ENCODE data around the gene DNAL1. TPM values are rescaled to one million over a fixed set of nuclear protein-coding genes. Genes with fewer than 3 reads are reported as not detected.
A peak's percentile ranks its signal among the peaks of the same experiment; 100 is the strongest.

Gene DNAL1
- total and polyA plus RNA-seq, 2 of the 13 experiments (the other 11 are each of a cell fraction or from before 2014, with no cell fraction given): 1.4 to 13.3 TPM

DNA sequence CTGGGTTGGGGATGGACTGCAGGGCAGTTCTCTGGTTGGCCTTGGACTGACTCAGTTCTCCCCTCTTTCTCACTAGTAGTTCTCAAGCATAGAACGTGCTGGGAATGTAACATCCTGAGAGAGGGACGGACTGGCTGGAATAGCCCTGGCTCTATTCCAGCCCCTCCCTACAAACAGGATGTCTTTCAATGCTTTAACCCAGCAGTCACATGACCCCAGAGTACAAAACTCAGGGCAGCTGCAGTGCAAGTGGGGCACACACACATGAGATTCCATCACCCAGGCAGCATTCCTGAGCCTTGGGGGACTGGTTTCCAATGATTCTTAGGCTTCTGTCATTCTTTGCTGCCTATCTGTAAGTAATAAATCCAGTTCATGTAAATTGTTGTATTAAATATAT, 34.1 kb upstream of the DNAL1 start (continued):
- TF ChIP-seq, protein P1, sequence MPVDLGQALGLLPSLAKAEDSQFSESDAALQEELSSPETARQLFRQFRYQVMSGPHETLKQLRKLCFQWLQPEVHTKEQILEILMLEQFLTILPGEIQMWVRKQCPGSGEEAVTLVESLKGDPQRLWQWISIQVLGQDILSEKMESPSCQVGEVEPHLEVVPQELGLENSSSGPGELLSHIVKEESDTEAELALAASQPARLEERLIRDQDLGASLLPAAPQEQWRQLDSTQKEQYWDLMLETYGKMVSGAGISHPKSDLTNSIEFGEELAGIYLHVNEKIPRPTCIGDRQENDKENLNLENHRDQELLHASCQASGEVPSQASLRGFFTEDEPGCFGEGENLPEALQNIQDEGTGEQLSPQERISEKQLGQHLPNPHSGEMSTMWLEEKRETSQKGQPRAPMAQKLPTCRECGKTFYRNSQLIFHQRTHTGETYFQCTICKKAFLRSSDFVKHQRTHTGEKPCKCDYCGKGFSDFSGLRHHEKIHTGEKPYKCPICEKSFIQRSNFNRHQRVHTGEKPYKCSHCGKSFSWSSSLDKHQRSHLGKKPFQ (CRISPR knock-in tag; IDR thresholded peaks at IDR 0.05; ENCODE audit: insufficient replicate concordance): no peak
- TF ChIP-seq ZNF12 (CRISPR knock-in tag; IDR thresholded peaks at IDR 0.05) (no peak), MBNL3 (CRISPR knock-in tag; conservative IDR thresholded peaks at IDR 0.05) (no peak), NFATC3 (CRISPR knock-in tag; IDR thresholded peaks at IDR 0.05) (no peak)

DNA sequence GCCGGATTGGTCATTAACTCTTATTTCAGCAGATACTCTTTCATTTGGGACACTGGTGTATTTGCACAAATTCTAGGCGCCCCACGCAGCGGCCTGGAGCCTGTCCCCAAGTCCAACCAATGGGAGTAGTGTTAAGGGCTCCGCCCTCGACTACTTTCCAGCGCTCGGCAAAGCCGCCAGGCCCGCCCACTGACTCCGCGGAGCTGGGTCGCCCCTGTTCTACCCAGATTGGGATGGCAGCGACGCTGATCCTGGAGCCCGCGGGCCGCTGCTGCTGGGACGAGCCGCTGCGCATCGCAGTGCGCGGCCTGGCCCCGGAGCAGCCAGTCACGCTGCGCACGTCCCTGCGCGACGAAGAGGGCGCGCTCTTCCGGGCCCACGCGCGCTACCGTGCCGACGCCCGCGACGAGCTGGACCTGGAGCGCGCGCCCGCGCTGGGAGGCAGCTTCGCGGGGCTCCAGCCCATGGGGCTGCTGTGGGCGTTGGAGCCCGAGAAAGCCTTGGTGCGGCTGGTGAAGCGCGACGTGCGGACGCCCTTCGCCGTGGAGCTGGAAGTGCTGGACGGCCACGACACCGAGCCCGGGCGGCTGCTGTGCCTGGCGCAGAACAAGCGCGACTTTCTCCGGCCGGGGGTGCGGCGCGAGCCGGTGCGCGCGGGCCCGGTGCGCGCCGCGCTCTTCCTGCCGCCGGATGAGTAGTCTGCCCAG, 32.3 kb upstream of the DNAL1 start, which contains the start of gene ACOT6:
Gene ACOT6, plus strand, starts transcription at position 179 of the 707 bp plus-strand sequence. Its CDS starts 55 bp downstream, at position 234.
- peak within 1 kb of the TSS; percentile 74 for H3K4me2 ChIP-seq (ENCODE audit: low read depth, low read length)
- DNase-seq (ENCODE audit: low spot score) (peak; percentile 79), FAIRE-seq (peak; percentile 81), ATAC-seq (peak; percentile 90)
- peak within 1 kb of the TSS; percentile 70 for H3K27ac ChIP-seq (ENCODE audit: extremely low read length, insufficient read depth, low read length)
- no peaks in the 10 kb centered on the region for H3K79me2 ChIP-seq (ENCODE audit: insufficient read depth, low read length)
- H3K4me3 ChIP-seq (replicated peaks in 1 of 3; ENCODE audit: insufficient read depth in 1 of 3, low read depth in 2 of 3, low read length in 3 of 3): peak within 1 kb of the TSS; percentile 61 to 78 (median 67)
- H3K9ac ChIP-seq (ENCODE audit: insufficient read depth, low read depth, low read length): peak within 1 kb of the TSS; percentile 57
- CTCF ChIA-PET (ENCODE audit: low intra/inter-chr PET ratio, low total read pairs): no interaction called here
- H3K36me3 ChIP-seq (replicated peaks in 1 of 2; ENCODE audit: control insufficient read depth in 1 of 2, insufficient read depth in 2 of 2, low read length in 2 of 2): no peaks in the 10 kb centered on the region
- WGBS (ENCODE audit: low lambda C conversion rate): under 1% methylated on average over 23 of the region's 84 CpGs
- H3K9me3 ChIP-seq (ENCODE audit: low read length): no peaks in the 10 kb centered on the region
- H2AFZ ChIP-seq (ENCODE audit: low read length): no peak within 1 kb of the TSS
- no TSS peak for BruUV-seq (replicated peaks)
- no peaks in the 10 kb centered on the region for H4K20me1 ChIP-seq (ENCODE audit: insufficient read depth, low read length)
- H3K4me1 ChIP-seq (ENCODE audit: insufficient read depth, low read length): peaks cover 57% of the 10 kb centered on the region
- POLR2A ChIA-PET: interaction anchor here (0.6 to 3.1 kb wide), 7 partner anchors 10 to 239 kb away, joined by 3 to 28 read pairs (median 5); partner anchors contain the start of genes ACOT1, ACOT2, PTGR2 and RIOX1
- in situ Hi-C loops (cut with HindIII; ENCODE audit: extremely low pct_ligation_motif_present, low pct_unique_long_range_greater_than_20kb) (no loop called here), intact Hi-C loops (cut with micrococcal nuclease; ENCODE audit: unreplicated experiment) (no loop called here)
- H3K27me3 ChIP-seq (ENCODE audit: control insufficient read depth in 1 of 2, insufficient read depth in 2 of 2, low read length in 2 of 2): no peaks in the 10 kb centered on the region
- peak; percentile 18; the same call in 1 of the 2 replicates for TF ChIP-seq ZNF274 (CRISPR knock-in tag; IDR thresholded peaks at IDR 0.05)
- TF ChIP-seq, protein P2, sequence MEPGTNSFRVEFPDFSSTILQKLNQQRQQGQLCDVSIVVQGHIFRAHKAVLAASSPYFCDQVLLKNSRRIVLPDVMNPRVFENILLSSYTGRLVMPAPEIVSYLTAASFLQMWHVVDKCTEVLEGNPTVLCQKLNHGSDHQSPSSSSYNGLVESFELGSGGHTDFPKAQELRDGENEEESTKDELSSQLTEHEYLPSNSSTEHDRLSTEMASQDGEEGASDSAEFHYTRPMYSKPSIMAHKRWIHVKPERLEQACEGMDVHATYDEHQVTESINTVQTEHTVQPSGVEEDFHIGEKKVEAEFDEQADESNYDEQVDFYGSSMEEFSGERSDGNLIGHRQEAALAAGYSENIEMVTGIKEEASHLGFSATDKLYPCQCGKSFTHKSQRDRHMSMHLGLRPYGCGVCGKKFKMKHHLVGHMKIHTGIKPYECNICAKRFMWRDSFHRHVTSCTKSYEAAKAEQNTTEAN (CRISPR knock-in tag; conservative IDR thresholded peaks at IDR 0.05): 0 out of 2 replicates have a peak, but pooled peaks have one; percentile 18
- TF ChIP-seq SPEN (CRISPR knock-in tag; IDR thresholded peaks at IDR 0.05; ENCODE audit: low read depth): peak; percentile 53
- TF ChIP-seq, protein P3, sequence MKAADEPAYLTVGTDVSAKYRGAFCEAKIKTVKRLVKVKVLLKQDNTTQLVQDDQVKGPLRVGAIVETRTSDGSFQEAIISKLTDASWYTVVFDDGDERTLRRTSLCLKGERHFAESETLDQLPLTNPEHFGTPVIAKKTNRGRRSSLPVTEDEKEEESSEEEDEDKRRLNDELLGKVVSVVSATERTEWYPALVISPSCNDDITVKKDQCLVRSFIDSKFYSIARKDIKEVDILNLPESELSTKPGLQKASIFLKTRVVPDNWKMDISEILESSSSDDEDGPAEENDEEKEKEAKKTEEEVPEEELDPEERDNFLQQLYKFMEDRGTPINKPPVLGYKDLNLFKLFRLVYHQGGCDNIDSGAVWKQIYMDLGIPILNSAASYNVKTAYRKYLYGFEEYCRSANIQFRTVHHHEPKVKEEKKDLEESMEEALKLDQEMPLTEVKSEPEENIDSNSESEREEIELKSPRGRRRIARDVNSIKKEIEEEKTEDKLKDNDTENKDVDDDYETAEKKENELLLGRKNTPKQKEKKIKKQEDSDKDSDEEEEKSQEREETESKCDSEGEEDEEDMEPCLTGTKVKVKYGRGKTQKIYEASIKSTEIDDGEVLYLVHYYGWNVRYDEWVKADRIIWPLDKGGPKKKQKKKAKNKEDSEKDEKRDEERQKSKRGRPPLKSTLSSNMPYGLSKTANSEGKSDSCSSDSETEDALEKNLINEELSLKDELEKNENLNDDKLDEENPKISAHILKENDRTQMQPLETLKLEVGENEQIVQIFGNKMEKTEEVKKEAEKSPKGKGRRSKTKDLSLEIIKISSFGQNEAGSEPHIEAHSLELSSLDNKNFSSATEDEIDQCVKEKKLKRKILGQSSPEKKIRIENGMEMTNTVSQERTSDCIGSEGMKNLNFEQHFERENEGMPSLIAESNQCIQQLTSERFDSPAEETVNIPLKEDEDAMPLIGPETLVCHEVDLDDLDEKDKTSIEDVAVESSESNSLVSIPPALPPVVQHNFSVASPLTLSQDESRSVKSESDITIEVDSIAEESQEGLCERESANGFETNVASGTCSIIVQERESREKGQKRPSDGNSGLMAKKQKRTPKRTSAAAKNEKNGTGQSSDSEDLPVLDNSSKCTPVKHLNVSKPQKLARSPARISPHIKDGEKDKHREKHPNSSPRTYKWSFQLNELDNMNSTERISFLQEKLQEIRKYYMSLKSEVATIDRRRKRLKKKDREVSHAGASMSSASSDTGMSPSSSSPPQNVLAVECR (CRISPR knock-in tag; IDR thresholded peaks at IDR 0.05; ENCODE audit: borderline replicate concordance): peak; percentile 56; the same call in 1 of the 2 replicates
- TF ChIP-seq KLF13 (CRISPR knock-in tag; IDR thresholded peaks at IDR 0.05): no peak
- TF ChIP-seq ZNF354B (CRISPR knock-in tag; IDR thresholded peaks at IDR 0.05): 0 out of 2 replicates have a peak, but pooled peaks have one; percentile 20

Data from HepG2 (cell line).